ENCODE data around the gene SLC35E1.

The SLC35E1 gene

DNA sequence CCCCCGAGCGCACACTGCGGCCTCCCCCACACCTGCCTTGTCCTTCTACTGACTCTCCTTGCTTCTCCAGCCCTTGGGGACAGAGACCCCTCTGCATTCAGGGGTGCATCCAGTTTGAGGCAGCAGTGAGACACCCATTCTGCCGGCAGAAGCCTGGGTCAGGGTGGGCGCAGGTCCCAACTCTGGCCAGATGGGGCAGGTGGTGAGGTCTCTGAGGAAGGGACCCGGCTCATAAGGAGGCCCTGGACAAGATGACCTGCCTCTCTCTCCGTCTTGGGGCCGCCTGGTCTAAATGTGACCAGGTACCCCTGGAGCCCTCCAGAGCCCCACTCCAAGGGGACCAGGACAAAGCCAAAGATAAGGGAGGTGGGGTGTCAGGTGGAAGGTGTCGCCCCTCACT lies 36.1 kb downstream of the SLC35E1 start:
- H3K4me1 ChIP-seq (ENCODE audit: control insufficient read depth, insufficient read depth, low read length) = no peaks in the 10 kb centered on the region
- H3K9me3 ChIP-seq (ENCODE audit: control insufficient read depth, insufficient read depth, low read length) = no peaks in the 10 kb centered on the region
- peaks cover 58% of the 10 kb centered on the region for H3K36me3 ChIP-seq (ENCODE audit: control insufficient read depth, insufficient read depth, low read length)
- H3K9ac ChIP-seq (ENCODE audit: low read depth, low read length) = no peak overlapping the region
- no peaks in the 10 kb centered on the region for H3K27me3 ChIP-seq (ENCODE audit: control insufficient read depth, insufficient read depth, low read length)
- no peak overlapping the region for H3K4me3 ChIP-seq (ENCODE audit: low read depth, low read length)

DNA sequence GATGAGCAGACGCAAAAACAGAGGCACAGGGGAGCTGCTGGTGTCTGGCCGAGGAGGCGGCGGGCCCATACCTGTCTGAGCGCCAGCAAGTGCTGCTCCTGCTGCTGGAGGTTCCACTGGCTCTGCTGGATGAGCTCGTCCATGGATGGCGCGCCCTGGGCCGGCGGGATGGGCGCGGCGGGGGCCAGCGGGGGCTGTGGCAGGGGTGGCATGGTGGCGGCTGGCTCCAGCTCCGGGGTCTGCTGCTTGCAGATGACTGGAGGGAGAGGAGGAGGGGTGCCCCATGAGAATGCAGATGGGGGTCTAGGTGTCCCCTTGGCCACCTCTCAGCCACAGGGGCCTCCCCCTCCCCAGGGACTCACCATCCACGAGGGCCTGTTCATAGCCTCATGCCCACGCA lies 36.8 kb downstream of the SLC35E1 start:
- Histone ChIP-seq H3K27me3 (ENCODE audit: control insufficient read depth, insufficient read depth, low read length) (no peaks in the 10 kb centered on the region), H3K4me3 (ENCODE audit: low read depth, low read length) (no peak overlapping the region), H3K9me3 (ENCODE audit: control insufficient read depth, insufficient read depth, low read length) (no peaks in the 10 kb centered on the region), H3K36me3 (ENCODE audit: control insufficient read depth, insufficient read depth, low read length) (peaks cover 66% of the 10 kb centered on the region), H3K9ac (ENCODE audit: low read depth, low read length) (no peak overlapping the region), H3K4me1 (ENCODE audit: control insufficient read depth, insufficient read depth, low read length) (no peaks in the 10 kb centered on the region)

DNA sequence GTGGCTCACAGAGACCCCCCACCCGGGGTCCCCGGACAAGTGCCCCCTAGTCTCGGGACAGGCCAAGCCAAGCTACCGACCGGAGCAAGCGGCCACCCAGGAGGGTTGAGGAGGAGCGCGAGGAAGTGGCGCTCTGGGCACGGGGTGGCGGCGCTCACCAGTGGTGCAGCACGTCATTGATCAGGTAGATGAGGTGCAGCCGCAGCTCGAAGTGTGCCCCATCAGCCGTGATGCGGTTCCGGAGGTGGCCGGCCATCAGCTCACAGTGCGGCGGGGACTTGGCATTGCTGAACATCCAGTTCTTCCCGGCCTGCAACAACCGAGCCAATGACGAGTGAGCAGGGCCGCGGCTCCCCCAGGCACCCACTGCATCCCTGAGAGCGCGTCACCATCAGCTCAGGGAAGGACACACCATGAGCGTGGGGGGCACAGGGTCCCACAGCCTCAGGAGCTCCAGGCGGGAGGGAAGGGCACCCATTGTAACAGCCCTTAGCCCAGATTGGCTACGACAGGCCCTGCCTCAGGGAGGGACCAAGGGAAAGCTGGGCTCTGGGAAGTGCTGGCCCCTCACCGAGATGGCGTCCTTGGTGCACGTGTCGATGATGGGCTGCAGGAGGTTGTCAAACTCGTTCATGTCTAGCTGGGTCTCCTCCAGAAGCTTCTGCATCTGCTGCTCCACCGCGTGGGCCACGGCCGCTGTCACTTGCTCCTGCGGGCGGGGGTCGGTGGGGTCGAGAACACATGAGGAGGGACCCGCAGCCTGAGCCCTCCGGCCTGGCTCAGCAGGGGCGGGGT lies 39.6 kb downstream of the SLC35E1 start:
- Histone ChIP-seq H3K9me3 (ENCODE audit: control insufficient read depth, insufficient read depth, low read length) (no peaks in the 10 kb centered on the region), H3K9ac (ENCODE audit: low read depth, low read length) (no peak overlapping the region), H3K27me3 (ENCODE audit: control insufficient read depth, insufficient read depth, low read length) (no peaks in the 10 kb centered on the region), H3K4me3 (ENCODE audit: low read depth, low read length) (no peak overlapping the region), H3K4me1 (ENCODE audit: control insufficient read depth, insufficient read depth, low read length) (no peaks in the 10 kb centered on the region), H3K36me3 (ENCODE audit: control insufficient read depth, insufficient read depth, low read length) (peaks cover 74% of the 10 kb centered on the region)

DNA sequence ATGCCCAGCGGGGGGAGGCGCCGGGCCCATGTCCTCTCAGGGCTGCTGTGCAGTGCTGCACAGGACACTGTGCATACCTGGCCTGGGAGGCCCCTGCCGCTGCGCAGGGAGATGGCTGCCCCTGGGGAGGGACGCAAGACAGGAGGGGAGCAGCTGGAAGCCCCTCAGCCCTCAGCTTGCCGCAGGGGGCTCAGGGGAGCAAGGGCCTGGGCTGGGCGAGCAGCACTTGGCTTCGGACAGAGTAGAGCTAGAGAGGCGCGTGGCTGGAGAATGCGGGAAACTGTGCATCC lies 40.9 kb downstream of the SLC35E1 start:
- peaks cover 78% of the 10 kb centered on the region for H3K36me3 ChIP-seq (ENCODE audit: control insufficient read depth, insufficient read depth, low read length)
- H3K9ac ChIP-seq (ENCODE audit: low read depth, low read length) = no peak overlapping the region

DNA sequence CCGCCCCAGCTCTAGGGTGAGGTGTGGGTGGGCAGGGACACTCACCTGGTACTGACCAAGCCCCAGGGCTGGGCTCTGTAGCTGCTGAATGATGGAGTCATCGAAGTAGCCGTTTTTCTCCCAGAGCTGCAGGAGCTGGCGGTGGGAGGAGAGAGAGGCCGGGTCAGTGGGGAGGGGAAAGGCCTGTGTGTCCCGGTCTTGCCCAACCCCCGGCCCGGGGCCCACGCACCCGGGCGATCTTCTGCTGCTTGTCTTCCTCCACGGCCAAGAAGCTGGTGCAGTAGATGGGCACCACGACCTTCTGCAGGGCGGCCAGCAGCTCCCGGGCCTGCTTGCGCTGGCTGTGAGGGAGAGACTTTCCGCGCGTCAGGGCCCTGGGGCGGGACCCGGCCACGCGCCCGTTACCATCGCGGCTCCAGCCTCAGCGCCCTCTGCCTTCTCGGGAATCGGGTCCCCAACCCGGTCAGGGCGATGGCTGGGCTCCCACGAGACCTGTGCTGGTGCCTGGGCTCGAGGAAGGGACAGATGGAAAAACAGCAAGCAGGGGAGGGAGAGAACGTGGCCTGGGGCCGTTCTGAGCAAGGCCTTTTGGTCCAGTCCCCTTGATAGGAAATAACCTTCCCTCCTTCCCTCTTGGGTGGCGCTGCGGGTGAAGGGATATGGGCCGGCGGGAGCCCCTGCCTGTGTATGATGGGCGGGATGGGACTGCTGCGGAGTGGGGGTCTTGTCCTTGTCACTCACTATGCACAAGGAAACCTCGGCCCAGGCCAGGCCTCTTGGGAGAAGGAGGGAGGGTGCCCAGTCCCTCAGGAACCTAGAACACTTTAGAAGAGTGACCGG lies 41.5 kb downstream of the SLC35E1 start:
- H3K4me1 ChIP-seq (ENCODE audit: control insufficient read depth, insufficient read depth, low read length) = no peaks in the 10 kb centered on the region
- no peaks in the 10 kb centered on the region for H3K9me3 ChIP-seq (ENCODE audit: control insufficient read depth, insufficient read depth, low read length)
- H3K36me3 ChIP-seq (ENCODE audit: control insufficient read depth, insufficient read depth, low read length) = peaks cover 78% of the 10 kb centered on the region
- H3K9ac ChIP-seq (ENCODE audit: low read depth, low read length) = no peak overlapping the region
- H3K4me3 ChIP-seq (ENCODE audit: low read depth, low read length) = no peak overlapping the region
- H3K27me3 ChIP-seq (ENCODE audit: control insufficient read depth, insufficient read depth, low read length) = no peaks in the 10 kb centered on the region

More for the DNA sequence above, 40.9 kb downstream of the SLC35E1 start:
- H3K4me3 ChIP-seq (ENCODE audit: low read depth, low read length) = no peak overlapping the region
- no peaks in the 10 kb centered on the region for H3K4me1 ChIP-seq (ENCODE audit: control insufficient read depth, insufficient read depth, low read length)
- no peaks in the 10 kb centered on the region for H3K9me3 ChIP-seq (ENCODE audit: control insufficient read depth, insufficient read depth, low read length)
- H3K27me3 ChIP-seq (ENCODE audit: control insufficient read depth, insufficient read depth, low read length) = no peaks in the 10 kb centered on the region

DNA sequence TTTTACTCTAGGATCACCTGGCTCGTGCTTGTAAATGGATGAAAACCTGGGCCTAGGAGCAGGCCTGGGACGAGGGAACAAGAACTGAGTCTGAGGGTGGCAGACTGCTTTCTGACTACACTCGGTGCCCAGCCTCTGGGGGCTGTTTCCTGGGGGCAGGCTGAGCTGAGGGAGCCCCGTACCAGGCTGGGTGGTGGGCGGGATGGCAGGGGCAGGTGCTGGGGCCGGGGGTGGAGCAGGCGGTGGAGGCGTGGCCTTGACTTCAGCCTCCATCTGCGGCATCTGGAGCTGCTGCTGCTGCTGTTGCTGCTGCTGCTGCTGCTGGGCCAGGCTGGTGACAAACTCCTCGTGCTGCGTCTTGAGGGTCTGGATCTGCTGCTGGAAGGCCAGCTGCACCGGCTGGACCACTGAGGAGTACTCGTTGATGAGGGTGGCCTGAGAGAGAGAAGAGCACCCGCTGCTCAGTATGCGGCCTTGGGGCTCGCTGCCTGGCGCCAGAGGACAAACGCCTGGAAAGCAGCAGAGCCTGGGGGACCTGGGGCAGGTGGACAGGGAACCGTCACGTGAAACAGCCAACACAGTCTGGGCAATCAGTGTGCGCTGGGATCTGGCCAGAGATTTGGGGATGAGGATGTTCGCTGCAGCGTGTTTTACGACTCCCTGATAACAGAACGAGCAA lies 42.6 kb downstream of the SLC35E1 start:
- Histone ChIP-seq H3K9ac (ENCODE audit: low read depth, low read length) (no peak overlapping the region), H3K9me3 (ENCODE audit: control insufficient read depth, insufficient read depth, low read length) (no peaks in the 10 kb centered on the region), H3K27me3 (ENCODE audit: control insufficient read depth, insufficient read depth, low read length) (no peaks in the 10 kb centered on the region), H3K4me1 (ENCODE audit: control insufficient read depth, insufficient read depth, low read length) (no peaks in the 10 kb centered on the region), H3K4me3 (ENCODE audit: low read depth, low read length) (no peak overlapping the region), H3K36me3 (ENCODE audit: control insufficient read depth, insufficient read depth, low read length) (peaks cover 78% of the 10 kb centered on the region)

DNA sequence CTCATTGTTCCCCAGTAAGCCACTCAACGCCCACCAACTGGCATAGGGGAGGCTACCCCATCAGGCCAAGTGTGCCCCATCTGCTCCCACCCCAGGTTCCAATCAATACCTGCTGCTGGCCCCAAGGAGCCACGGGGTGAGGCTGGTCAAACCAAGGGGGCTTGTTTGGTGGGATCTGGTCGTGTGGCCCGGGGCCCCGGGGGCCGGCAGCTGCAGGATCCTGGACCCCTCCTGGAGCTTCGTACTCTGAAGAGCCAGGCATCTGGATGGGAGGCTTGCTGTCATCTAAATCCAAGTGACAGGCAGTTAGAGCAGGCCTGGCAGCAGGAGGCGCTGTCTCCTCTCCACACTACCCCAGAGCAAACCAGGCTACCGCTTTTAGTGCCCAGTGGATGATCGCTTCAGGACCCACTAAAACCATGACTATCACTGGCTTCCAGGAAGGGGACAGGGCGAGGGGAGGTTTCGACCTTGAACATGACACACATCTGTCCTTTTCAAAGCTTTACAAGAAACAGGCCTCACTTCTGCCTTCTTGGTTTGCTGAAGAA lies 44.2 kb downstream of the SLC35E1 start:
- H3K9ac ChIP-seq (ENCODE audit: low read depth, low read length) = no peak overlapping the region
- no peak overlapping the region for H3K4me3 ChIP-seq (ENCODE audit: low read depth, low read length)
- H3K27me3 ChIP-seq (ENCODE audit: control insufficient read depth, insufficient read depth, low read length) = no peaks in the 10 kb centered on the region
- H3K9me3 ChIP-seq (ENCODE audit: control insufficient read depth, insufficient read depth, low read length) = no peaks in the 10 kb centered on the region
- peaks cover 82% of the 10 kb centered on the region for H3K36me3 ChIP-seq (ENCODE audit: control insufficient read depth, insufficient read depth, low read length)
- H3K4me1 ChIP-seq (ENCODE audit: control insufficient read depth, insufficient read depth, low read length) = no peaks in the 10 kb centered on the region

DNA sequence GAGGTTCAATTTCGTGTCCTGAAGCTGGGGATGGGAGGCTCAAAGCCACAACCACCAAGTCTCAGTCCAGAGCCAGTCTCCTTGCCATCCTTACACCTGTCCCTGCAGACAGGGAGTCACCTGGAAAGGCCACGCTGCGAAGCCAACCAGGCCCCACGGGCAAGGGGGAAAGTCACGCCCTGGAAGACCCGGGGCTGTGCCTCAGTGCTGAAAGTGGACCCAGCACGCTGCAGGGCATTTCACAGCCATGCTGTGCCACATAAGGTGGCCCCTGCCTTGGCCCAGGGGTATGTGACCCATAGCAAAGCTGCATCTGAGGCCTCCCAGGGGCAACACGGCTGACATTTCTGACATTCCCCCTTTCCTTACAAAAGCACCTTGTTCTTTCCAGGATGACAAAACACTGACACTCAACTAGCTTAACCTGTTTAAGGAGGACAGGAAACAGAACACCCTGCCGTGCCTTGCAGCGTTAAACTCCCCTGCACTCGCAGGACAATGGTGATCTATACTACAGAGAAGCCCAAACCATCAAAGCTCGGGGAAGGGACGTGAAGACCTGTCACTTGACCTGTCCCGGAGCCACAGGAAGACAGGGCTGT lies 44.8 kb downstream of the SLC35E1 start:
- peaks cover 82% of the 10 kb centered on the region for H3K36me3 ChIP-seq (ENCODE audit: control insufficient read depth, insufficient read depth, low read length)
- no peaks in the 10 kb centered on the region for H3K9me3 ChIP-seq (ENCODE audit: control insufficient read depth, insufficient read depth, low read length)
- no peaks in the 10 kb centered on the region for H3K27me3 ChIP-seq (ENCODE audit: control insufficient read depth, insufficient read depth, low read length)
- no peak overlapping the region for H3K4me3 ChIP-seq (ENCODE audit: low read depth, low read length)
- no peaks in the 10 kb centered on the region for H3K4me1 ChIP-seq (ENCODE audit: control insufficient read depth, insufficient read depth, low read length)
- no peak overlapping the region for H3K9ac ChIP-seq (ENCODE audit: low read depth, low read length)

DNA sequence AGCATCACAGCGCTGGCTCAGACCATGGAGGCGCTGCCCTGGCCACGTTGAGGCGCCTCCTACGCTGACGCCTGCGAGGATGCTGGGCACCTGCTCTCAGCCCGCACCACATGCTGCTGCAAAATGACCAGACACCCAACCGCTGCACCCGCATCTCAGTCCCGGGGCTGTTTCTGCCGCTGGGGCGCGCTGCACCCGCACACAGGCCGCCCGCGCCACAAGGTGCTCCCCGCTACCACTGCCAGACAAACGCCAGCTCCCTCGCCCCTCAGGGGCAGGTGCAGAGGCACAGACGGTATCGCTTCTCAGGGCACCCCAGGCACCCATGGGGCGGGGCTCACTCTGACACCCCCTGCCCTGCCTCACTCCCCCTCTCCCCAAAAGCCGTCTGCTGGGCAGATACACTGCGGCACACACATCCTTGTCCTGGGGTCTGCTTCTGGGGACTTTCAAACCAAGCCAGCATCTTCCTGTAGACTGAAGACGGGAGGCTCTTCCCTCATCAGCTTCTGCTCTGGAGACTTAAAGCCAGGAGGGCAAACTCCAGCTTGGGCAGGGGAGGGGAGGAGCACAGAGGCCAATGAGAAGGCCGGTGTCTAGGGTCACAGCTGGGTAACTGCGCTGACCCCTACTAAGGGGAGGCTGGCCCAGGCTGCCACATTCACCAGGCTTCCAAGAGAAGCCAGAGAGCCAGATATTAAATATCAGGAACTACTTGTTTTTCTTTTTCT lies 46.3 kb downstream of the SLC35E1 start:
- Histone ChIP-seq H3K27me3 (ENCODE audit: control insufficient read depth, insufficient read depth, low read length) (no peaks in the 10 kb centered on the region), H3K9me3 (ENCODE audit: control insufficient read depth, insufficient read depth, low read length) (no peaks in the 10 kb centered on the region), H3K4me3 (ENCODE audit: low read depth, low read length) (no peak overlapping the region), H3K4me1 (ENCODE audit: control insufficient read depth, insufficient read depth, low read length) (no peaks in the 10 kb centered on the region), H3K36me3 (ENCODE audit: control insufficient read depth, insufficient read depth, low read length) (peaks cover 79% of the 10 kb centered on the region), H3K9ac (ENCODE audit: low read depth, low read length) (no peak overlapping the region)

DNA sequence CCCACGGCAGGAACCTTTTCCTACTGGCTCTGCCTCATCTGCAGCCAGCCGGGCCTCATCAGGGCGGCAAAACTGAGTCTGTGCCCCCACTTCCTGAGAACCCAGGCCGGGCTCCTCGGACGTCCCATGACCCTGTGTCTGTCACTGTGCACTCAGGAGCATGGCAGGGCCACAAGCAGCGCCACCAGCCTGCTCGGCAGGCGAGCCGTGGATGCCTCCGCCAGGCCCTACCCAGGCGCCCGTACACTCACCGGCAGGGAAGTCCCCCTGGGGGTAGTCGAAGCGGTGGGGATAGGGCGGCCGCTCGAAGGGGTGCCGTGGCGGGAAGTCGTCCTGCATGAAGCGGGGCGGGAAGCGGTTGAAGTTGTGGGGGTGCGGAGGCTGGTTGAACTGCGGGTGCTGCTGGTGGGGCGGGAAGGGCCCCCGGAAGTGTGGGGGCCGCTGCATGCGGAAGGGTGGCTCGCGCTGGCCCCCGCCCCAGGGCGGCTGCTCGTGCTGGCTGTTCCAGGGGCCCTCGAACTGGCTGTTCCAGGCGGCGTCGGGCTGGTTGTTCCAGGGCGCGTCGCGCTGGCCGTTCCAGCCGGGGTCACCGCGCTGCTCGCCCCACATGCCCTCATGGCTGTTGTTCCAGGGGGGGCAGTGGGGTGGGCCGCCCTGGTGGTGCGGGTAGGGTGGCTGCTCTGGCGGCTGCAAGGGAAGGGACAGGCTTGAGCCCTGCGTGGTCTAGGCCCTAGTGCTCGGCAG lies 47.1 kb downstream of the SLC35E1 start:
- Histone ChIP-seq H3K36me3 (ENCODE audit: control insufficient read depth, insufficient read depth, low read length) (peaks cover 79% of the 10 kb centered on the region), H3K9ac (ENCODE audit: low read depth, low read length) (no peak overlapping the region), H3K9me3 (ENCODE audit: control insufficient read depth, insufficient read depth, low read length) (no peaks in the 10 kb centered on the region), H3K4me3 (ENCODE audit: low read depth, low read length) (no peak overlapping the region), H3K27me3 (ENCODE audit: control insufficient read depth, insufficient read depth, low read length) (no peaks in the 10 kb centered on the region), H3K4me1 (ENCODE audit: control insufficient read depth, insufficient read depth, low read length) (no peaks in the 10 kb centered on the region)
